Stomach (tissue), 4 donors: Measurements from ENCODE around the gene TBC1D1.

Experiments used
- EP300 ChIP-seq: sonication (generic); formaldehyde crosslinking; IDR thresholded peaks from one replicate; pipeline ENCODE4 v1.6.1; 2017; ENCODE audit warnings: antibody characterized with exemption
- POLR2AphosphoS5 ChIP-seq, 3 donors: sonication (generic); formaldehyde crosslinking; IDR thresholded peaks; one replicate each; pipeline ENCODE4 v1.6.1; 2016; ENCODE audit warnings: antibody characterized with exemption in 3 of 3
- TF ChIP-seq, protein P1 (sequence below), 7 experiments: fragments of 450-650 bp in 4 of 7; fragments of 200-600 bp in 3 of 7; sonication (generic) in 3 of 7; IDR thresholded peaks; one replicate each; pipeline ENCODE4 v1.5.1; 2016 to 2019; ENCODE audit warnings: antibody characterized with exemption in 7 of 7, control low read depth in 2 of 7, mild to moderate bottlenecking in 1 of 7

DNA sequence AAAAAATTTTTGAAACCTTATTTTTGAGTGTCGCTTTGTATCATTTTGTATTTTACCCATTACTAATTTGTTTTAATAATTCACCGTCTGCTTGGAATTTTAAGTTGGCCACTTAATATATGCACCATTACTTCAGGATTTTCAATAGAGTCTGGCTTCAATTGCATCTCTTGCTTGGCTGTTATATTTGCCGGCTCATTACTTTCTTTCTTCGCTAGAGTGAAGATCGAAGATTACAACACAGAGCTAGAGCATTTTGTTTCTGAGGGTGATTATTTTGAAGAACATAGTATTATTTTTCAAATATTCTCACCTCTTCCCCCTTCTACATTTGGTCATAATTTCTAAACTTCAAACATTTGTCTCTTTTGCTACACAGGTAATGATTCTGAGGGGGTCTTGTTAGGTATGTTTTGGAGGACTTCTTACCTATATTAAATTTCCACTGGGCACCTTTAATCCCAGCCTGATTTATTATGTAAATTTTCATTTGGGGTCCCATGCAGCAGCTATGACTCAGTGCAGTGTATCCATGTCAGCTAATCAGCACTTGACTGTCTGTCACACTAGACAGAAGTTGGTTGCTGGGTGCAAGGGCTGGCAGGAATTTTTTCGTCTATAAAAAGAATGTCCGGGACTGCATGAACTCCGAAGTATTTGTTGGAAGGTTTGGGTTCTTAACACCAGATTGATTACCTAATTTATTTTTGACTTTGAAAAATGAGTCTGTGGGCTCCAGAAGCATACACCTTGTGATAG, 18.6 kb downstream of the TBC1D1 start:
- TF ChIP-seq, protein P1, sequence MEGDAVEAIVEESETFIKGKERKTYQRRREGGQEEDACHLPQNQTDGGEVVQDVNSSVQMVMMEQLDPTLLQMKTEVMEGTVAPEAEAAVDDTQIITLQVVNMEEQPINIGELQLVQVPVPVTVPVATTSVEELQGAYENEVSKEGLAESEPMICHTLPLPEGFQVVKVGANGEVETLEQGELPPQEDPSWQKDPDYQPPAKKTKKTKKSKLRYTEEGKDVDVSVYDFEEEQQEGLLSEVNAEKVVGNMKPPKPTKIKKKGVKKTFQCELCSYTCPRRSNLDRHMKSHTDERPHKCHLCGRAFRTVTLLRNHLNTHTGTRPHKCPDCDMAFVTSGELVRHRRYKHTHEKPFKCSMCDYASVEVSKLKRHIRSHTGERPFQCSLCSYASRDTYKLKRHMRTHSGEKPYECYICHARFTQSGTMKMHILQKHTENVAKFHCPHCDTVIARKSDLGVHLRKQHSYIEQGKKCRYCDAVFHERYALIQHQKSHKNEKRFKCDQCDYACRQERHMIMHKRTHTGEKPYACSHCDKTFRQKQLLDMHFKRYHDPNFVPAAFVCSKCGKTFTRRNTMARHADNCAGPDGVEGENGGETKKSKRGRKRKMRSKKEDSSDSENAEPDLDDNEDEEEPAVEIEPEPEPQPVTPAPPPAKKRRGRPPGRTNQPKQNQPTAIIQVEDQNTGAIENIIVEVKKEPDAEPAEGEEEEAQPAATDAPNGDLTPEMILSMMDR (IDR thresholded peaks at IDR 0.05): no peak
- TF ChIP-seq EP300 (no peak), POLR2AphosphoS5 (IDR thresholded peaks at IDR 0.05) (no peak)
